ENCODE measurements around the gene ATP1A1. TPM values are rescaled to one million over a fixed set of nuclear protein-coding genes. Genes with fewer than 3 reads are reported as not detected.

The ATP1A1 gene
- total and polyA plus RNA-seq, 9 of the 15 experiments (the other 6 are each of a cell fraction or from before 2014, with no cell fraction given): 99.3 to 513 (median 234) TPM

GRCh38 chr1:116335850-116336624 is 37.0 kb upstream of the ATP1A1 start (continued):
- TF ChIP-seq SMAD4 (CRISPR knock-in tag; conservative IDR thresholded peaks at IDR 0.05): 0 out of 2 replicates have a peak, but pooled peaks have one; percentile 40
- no peak for TF ChIP-seq CHD4 (IDR thresholded peaks at IDR 0.05; ENCODE audit: insufficient read depth, insufficient replicate concordance, low read depth, low read length, poor library complexity, severe bottlenecking)
- TF ChIP-seq ZNF3 (CRISPR knock-in tag; IDR thresholded peaks at IDR 0.05): no peak
- no peak for TF ChIP-seq TOE1 (IDR thresholded peaks at IDR 0.05; ENCODE audit: borderline replicate concordance)
- TF ChIP-seq TOE1 (CRISPR knock-in tag; IDR thresholded peaks at IDR 0.05; ENCODE audit: borderline replicate concordance, low read depth): no peak
- no peak for TF ChIP-seq C11orf30 (IDR thresholded peaks at IDR 0.05; ENCODE audit: low read depth)
- no peak for TF ChIP-seq ELK3 (CRISPR knock-in tag; IDR thresholded peaks at IDR 0.05)
- peak; percentile 95 for TF ChIP-seq MEIS2 (IDR thresholded peaks at IDR 0.05; ENCODE audit: partially characterized antibody)
- no peak for TF ChIP-seq TGIF2 (CRISPR knock-in tag; IDR thresholded peaks at IDR 0.05)
- TF ChIP-seq BACH1 (tag; IDR thresholded peaks at IDR 0.05): no peak
- no peak for TF ChIP-seq ZNF280A (IDR thresholded peaks at IDR 0.05; ENCODE audit: low read depth, partially characterized antibody)
- TF ChIP-seq TCF15 (CRISPR knock-in tag; IDR thresholded peaks at IDR 0.05): no peak
- no peak for TF ChIP-seq POLR2AphosphoS2 (IDR thresholded peaks at IDR 0.05; ENCODE audit: low read length)
- peak; percentile 48; the same call in 1 of the 2 replicates for TF ChIP-seq THRA (IDR thresholded peaks at IDR 0.05)
- no peak for TF ChIP-seq SMARCC2 (IDR thresholded peaks at IDR 0.05; ENCODE audit: low read depth)
- TF ChIP-seq EP300 (IDR thresholded peaks at IDR 0.05; ENCODE audit: low read length): peak; percentile 34; the same call in 1 of the 2 replicates
- TF ChIP-seq GTF3C2 (IDR thresholded peaks at IDR 0.05; ENCODE audit: borderline replicate concordance, extremely low read depth, insufficient read length): no peak
